Right renal cortex interstitium (tissue), 3 donors: ENCODE data around the gene CHMP6. TPM values are rescaled to one million over a fixed set of nuclear protein-coding genes. Genes with fewer than 3 reads are reported as not detected.

Experiments used
- DNase-seq, 3 donors: peaks; one replicate each; pipeline ENCODE4 v3.0.0-alpha.2; 2013; ENCODE audit warnings: low read depth in 3 of 3, low spot score in 2 of 3
- polyA plus RNA-seq, 3 donors: library from polyadenylated mRNA; unstranded; fragments of 120-200 nt; gene quantifications; one replicate each; pipeline ENCODE4 v1.2.1, GENCODE V29; 2013; ENCODE audit not compliant: insufficient read length in 3 of 3

The CHMP6 gene
- polyA plus RNA-seq, 3 donors: 28.3 to 31.9 (median 30.4) TPM

GRCh38 chr17:80992077-80992947, 671 bp downstream of the CHMP6 start:
- DNase-seq: no peak

GRCh38 chr17:80992948-80993624, 1.4 kb downstream of the CHMP6 start:
- DNase-seq: no peak

- DNase-seq: no peak
These were observed 3.5 kb downstream of the CHMP6 start for GRCh38 chr17:80995131-80995530.

GRCh38 chr17:80996422-80997305, 5.0 kb downstream of the CHMP6 start:
- DNase-seq: no peak

GRCh38 chr17:80997424-80998117, 5.9 kb downstream of the CHMP6 start:
- no peak for DNase-seq

- DNase-seq: no peak
These were observed 6.6 kb downstream of the CHMP6 start for GRCh38 chr17:80998118-80998747.

- DNase-seq: no peak
These were observed 7.3 kb downstream of the CHMP6 start for GRCh38 chr17:80998748-80999535.

GRCh38 chr17:80999536-81000333, 8.1 kb downstream of the CHMP6 start:
- DNase-seq: no peak

- no peak for DNase-seq
These were observed 8.6 kb downstream of the CHMP6 start for GRCh38 chr17:81000334-81000630.

- no peak for DNase-seq
These were observed 9.2 kb downstream of the CHMP6 start for GRCh38 chr17:81000631-81001357.

GRCh38 chr17:81002013-81002384, 10.4 kb downstream of the CHMP6 start:
- no peak for DNase-seq

GRCh38 chr17:81002409-81003361, 11.0 kb downstream of the CHMP6 start:
- DNase-seq: no peak

GRCh38 chr17:81003711-81004475, 12.3 kb downstream of the CHMP6 start:
- DNase-seq: no peak

GRCh38 chr17:81006891-81007290, 15.2 kb downstream of the CHMP6 start:
- no peak for DNase-seq

GRCh38 chr17:81008140-81008539, 16.5 kb downstream of the CHMP6 start:
- no peak for DNase-seq

- no peak for DNase-seq
These were observed 17.5 kb downstream of the CHMP6 start for GRCh38 chr17:81009136-81009535.
